NK-92 (cell line): ENCODE results near the gene WASF2.

ENCODE experiments used
- DNase-seq: peaks from one replicate; lab custom pipeline; 2025; ENCODE audit not compliant: unreplicated experiment; lab: John Stamatoyannopoulos, UW

The WASF2 gene

DNA sequence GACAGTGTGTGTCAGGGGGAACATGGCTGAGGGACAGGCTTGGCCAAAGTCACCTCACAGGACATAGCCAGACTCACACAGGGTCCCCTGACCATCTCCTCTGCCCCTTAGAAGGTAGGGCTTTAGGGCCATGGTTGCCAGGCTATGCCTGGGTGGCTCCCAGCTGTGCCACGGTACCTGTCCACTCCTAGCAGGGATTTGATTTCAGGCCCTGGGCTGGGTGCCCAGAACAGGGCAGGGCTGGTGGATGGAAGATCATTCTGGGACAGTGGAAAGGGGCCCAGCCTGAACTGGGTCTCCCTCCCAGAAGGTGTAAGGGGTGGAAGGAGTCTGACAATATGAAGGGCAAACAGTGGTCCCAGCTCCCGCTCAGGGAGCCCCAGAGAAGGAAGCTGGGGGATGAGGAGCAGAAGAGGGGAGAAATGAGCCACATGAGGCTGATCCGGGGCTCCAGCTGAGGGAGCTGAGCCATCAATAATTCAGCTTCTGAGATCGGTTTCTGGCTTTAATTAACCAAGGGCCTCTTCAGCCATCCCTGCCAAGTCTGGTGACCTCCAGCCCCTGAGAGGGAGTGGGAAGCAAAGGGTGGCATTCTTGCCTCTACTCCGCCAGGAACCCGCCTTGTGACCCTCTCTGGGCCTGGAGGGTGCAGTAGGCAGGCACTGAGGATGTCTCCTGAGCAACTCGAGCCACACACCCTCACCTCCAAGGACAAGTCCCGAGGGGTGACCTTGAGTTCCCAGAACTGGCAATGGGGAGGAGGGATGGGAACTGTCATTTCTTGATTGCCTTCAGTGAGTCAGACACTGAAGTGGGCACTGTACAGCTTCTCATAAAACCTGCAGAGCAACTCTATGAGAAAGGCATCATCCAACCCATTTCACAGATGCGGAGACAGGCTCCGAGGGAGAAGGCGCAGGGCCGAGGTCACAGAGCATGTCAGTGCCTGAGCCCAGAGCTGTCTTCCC is 108.9 kb downstream of the WASF2 start:
- DNase-seq = no peak

DNA sequence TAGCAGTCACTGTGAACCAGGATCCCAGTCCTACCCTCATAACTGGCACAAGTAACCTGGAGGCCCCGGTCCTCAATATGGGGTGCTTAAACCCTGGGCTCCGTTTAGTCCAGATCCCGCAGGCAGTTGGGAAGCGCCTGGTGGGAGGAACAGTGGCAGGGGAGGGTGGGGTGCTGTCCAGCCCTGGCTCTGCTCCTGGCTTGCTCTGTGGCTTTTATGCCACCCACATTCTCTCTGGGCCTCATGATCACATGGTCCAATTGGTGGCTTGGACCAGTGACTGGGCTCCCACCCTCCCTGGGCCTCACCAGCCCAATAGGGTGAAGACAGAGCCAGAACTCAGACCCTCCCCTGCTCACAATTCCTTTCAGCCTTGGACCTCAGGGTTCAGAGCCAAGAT is 109.7 kb downstream of the WASF2 start:
- no peak for DNase-seq

DNA sequence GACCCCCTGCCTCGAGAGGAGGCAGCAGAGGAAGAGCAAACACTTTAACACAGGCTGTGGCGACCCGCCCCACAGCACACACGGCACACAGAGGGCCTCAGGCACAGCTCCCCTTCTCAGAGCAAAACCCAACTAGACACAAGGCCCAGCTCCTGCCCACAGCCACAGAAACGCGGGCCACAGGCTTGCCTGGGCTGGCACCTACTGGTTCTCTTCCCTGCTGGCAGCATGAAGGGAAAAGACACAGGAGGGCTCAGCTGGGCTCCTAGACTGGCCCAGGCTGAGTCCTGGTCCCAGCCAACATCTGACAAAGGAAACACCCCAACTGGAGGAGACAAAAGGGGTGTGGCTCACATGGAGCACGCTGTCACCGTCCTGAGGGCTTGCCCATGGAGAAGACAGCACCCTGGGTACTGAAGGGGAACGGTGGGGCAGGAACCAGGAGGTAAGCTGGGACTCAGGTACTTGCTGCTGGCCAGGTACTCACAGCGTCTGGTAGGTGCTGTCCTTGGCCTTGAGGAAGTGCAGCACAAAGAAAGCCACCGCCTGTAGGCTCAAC is 110.3 kb downstream of the WASF2 start:
- DNase-seq = no peak

- no peak for DNase-seq
Observed at GRCh38 chr1:27377760-27378495, 112.0 kb downstream of the WASF2 start.

DNA sequence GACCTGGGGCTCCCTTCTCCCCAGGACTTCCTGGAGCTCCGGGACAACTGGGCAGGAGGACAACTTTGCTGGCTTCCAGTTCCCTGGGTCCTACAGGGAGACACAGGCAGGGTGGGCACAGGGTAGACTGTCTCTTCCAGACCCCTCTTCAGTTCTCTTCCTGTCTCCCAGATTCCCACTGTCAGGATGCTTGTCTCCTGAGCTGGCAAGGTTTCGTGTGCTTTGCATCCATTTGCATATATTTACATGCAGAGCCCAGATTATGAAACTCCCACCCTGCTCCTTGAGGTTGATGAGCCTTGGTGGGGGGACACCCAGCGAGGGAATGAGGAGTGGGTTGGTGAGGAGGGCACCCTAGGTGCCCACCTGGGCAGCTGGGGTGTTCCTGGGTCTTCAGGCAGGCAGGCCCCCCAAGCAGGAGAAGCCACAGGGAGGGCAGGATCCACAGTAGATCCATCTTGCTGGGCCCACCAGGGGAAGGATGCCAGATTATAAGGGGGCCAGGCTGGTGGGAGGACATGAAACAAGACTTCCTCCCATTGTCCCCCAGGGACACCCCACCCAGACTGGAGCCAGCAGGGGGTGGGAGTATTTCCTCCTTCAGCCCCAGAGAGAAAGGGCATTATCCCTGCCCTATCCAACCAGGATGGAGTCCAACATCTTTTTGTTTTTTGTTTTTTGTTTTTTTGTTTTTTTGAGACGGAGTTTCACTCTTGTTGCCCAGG is 115.4 kb downstream of the WASF2 start, which contains the start of gene FCN3:
Gene FCN3, minus strand, starts transcription at position 463 of the 725 bp plus-strand sequence. Its CDS starts 6 bp downstream, at position 457.
- no peak for DNase-seq

- no peak for DNase-seq
Observed at GRCh38 chr1:27372808-27373690, 116.9 kb downstream of the WASF2 start.

GRCh38 chr1:27372022-27372807 is 117.8 kb downstream of the WASF2 start:
- DNase-seq = no peak

DNA sequence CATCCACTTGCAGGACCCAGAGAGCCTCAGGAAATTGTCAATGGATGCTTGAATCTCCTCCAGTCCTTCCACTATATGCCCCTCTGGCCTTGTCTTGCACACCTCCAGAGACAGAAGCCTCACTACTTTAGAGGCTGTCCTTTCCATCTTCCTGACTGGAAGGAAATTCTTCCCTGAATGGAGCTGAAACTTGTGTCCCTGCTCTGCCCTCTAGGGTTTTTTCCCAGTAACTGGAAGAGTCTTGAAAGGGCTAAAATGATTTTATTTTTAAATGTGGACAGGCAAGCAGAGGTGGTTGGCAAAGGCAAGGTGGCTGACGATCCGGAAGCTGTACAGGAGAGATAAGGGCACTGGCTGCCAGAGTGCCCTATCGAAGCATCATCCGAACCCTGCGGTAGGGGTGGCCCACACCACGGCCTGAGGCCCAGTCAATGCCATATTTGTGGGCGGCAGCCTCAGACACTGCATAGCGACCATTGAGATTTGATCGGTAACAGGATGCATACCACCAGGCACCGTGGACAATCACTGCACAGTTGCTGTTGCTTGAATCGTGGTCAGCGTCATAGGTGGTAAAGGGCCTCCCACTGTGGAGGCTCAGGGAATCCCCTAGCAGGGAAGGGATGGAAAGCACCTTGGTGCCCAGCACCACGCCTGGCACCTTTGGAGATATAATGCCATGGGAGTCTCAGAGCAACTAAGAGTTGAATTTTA is 120.9 kb downstream of the WASF2 start:
- no peak for DNase-seq

- no peak for DNase-seq
Observed at GRCh38 chr1:27367160-27367650, 122.8 kb downstream of the WASF2 start.

- DNase-seq = no peak
Observed at GRCh38 chr1:27366411-27367159, 123.4 kb downstream of the WASF2 start, which contains the start of gene MAP3K6. TSS of gene MAP3K6 (minus strand) at chr1:27366961. CDS start at chr1:27366597, 364 bp downstream.

DNA sequence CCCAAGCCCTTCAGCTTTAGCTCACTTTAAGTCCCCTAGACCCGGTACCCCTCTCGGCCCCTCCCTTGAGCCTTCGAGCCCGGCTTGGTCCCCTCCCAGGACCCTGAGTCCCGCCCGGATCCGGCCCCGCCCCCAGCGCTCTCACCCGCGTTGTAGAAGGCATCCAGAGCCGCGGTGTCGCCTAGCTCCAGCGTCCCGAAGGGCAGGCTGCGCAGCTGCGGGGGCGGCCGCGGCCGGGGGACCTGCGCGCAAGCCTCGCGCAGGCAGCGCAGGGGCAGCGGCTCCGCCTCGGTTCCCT is 123.9 kb downstream of the WASF2 start:
- DNase-seq = no peak

DNA sequence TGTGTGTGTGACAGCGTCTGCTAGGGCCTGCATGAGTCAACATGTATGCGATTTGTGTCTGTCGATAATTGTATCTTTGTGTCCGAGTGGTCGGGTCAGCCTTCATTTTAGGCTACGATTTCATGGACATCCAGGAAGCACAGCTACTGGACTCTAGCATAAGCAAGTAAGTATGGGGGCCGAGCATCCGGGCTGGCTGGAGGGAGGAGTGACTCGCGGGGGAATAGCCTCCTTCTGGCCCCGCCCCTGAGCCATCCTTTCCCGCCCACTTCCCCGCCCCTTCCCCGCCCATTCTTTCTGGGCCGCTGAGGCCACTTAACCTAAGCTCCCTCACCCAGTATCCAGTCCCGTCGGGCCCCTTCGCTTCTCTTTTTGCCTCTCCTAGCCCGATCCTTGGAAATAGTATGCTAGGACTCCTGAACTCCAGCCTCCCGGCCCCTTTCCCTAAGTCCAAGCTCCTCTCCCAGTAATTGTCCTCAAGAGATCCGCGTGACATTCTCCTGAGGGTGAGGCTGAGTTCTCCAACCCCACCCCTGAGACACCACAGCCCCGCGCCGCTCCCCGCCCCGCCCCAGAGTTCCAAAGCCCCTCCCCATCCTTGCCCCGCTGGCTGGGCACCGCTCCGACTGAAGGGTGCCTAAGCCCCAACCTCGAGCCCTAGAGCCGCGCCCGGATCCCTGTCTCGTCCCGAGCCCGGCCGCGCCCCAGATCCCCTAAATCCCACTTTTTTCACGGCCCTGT is 124.4 kb downstream of the WASF2 start:
- DNase-seq = no peak

- no peak for DNase-seq
Observed at GRCh38 chr1:27364696-27365371, 125.1 kb downstream of the WASF2 start.

GRCh38 chr1:27363766-27364695 is 125.9 kb downstream of the WASF2 start:
- no peak for DNase-seq

GRCh38 chr1:27361553-27361952 is 128.4 kb downstream of the WASF2 start:
- DNase-seq = no peak

GRCh38 chr1:27361044-27361402 is 128.9 kb downstream of the WASF2 start:
- DNase-seq = no peak
